Measurements from ENCODE around the gene ARMH2. TPM values are rescaled to one million over a fixed set of nuclear protein-coding genes. Genes with fewer than 3 reads are reported as not detected.
A peak's percentile ranks its signal among the peaks of the same experiment; 100 is the strongest.

Gene ARMH2
- total and polyA plus RNA-seq, 2 donors (not counting 3 experiments of a cell fraction or from before 2014, with no cell fraction given), result not detected

GRCh38 chr6:24774696-24775519 lies 23.8 kb downstream of the ARMH2 start, which contains the start of gene GMNN:
Gene GMNN (plus strand): TSS chr6:24774937. CDS start chr6:24777247, 2,310 bp downstream.
- H2AFZ ChIP-seq (ENCODE audit: low read depth, low read length), result peak within 1 kb of the TSS; percentile 95
- peak within 1 kb of the TSS; percentile 68 for H3K4me2 ChIP-seq (ENCODE audit: insufficient read depth, low read length)
- peak; percentile 73 for FAIRE-seq
- H3K9me1 ChIP-seq (replicated peaks; ENCODE audit: control insufficient read depth, extremely low read depth, insufficient read depth, low read length), result no peaks in the 10 kb centered on the region
- no peak for TF ChIP-seq EZH2 (IDR thresholded peaks at IDR 0.05; ENCODE audit: borderline replicate concordance, low read depth, low read length, severe bottlenecking)
- TF ChIP-seq JUN (IDR thresholded peaks at IDR 0.05; ENCODE audit: borderline replicate concordance, insufficient read depth, insufficient read length, low read depth), result no peak
- TF ChIP-seq, protein P1, sequence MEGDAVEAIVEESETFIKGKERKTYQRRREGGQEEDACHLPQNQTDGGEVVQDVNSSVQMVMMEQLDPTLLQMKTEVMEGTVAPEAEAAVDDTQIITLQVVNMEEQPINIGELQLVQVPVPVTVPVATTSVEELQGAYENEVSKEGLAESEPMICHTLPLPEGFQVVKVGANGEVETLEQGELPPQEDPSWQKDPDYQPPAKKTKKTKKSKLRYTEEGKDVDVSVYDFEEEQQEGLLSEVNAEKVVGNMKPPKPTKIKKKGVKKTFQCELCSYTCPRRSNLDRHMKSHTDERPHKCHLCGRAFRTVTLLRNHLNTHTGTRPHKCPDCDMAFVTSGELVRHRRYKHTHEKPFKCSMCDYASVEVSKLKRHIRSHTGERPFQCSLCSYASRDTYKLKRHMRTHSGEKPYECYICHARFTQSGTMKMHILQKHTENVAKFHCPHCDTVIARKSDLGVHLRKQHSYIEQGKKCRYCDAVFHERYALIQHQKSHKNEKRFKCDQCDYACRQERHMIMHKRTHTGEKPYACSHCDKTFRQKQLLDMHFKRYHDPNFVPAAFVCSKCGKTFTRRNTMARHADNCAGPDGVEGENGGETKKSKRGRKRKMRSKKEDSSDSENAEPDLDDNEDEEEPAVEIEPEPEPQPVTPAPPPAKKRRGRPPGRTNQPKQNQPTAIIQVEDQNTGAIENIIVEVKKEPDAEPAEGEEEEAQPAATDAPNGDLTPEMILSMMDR (IDR thresholded peaks at IDR 0.05; ENCODE audit: extremely low read depth in 1 of 2, insufficient read depth in 1 of 2, low read depth in 1 of 2, low read length in 2 of 2), result no peak
- TF ChIP-seq FOS (IDR thresholded peaks at IDR 0.05; ENCODE audit: borderline replicate concordance, insufficient read depth, low read length), result no peak
- TF ChIP-seq GATA2 (IDR thresholded peaks at IDR 0.05; ENCODE audit: insufficient read depth, insufficient read length, low read depth, low read length), result no peak
- TF ChIP-seq POLR2A (IDR thresholded peaks at IDR 0.05; ENCODE audit: low read depth, low read length), result peak; percentile 85
- TF ChIP-seq POLR2AphosphoS5 (IDR thresholded peaks at IDR 0.05; ENCODE audit: insufficient read depth, low read depth, low read length), result peak; percentile 69
- TF ChIP-seq MYC (IDR thresholded peaks at IDR 0.05; ENCODE audit: low read depth, low read length), result no peak
- TF ChIP-seq MAX (IDR thresholded peaks at IDR 0.05; ENCODE audit: insufficient read depth, insufficient read length), result peak; percentile 83
- H3K4me3 ChIP-seq (replicated peaks in 1 of 3; ENCODE audit: insufficient read depth in 1 of 3, low read depth in 1 of 3, low read length in 3 of 3), result peak within 1 kb of the TSS; percentile 41 to 99 (median 82)
- H3K27ac ChIP-seq (ENCODE audit: insufficient read depth, low read depth, low read length), result peak within 1 kb of the TSS; percentile 54
- peak within 1 kb of the TSS; percentile 88 for H3K9ac ChIP-seq (replicated peaks; ENCODE audit: extremely low read depth, insufficient read depth, low read length)
- dilution Hi-C loops (cut with MboI; ENCODE audit: extremely low pct_ligation_motif_present, low sequenced_read_pairs) (no loop called here), intact Hi-C loops (cut with micrococcal nuclease) (loop anchor here (1.0 to 10.0 kb wide), 7 partner anchors 32 to 400 kb away; partner anchors contain the start of gene ACOT13)
- DNase-seq (ENCODE audit: low read depth, low spot score), result peak; percentile 94
- no peaks in the 10 kb centered on the region for H3K27me3 ChIP-seq (ENCODE audit: control insufficient read depth in 2 of 2, insufficient read depth in 2 of 2, low read length in 2 of 2)
- ChIA-PET POLR2A (interaction anchor here (0.7 kb wide), 1 partner anchor 32 kb away, joined by 3 read pairs; no protein-coding TSS in a partner anchor), CTCF (interaction anchor here (0.8 to 2.1 kb wide), 5 partner anchors 10 to 296 kb away, joined by 3 to 11 read pairs (median 3); no protein-coding TSS in a partner anchor)
- peaks cover 45% of the 10 kb centered on the region for H3K79me2 ChIP-seq (ENCODE audit: control insufficient read depth, insufficient read depth, low read length)
- H3K9me3 ChIP-seq (replicated peaks; ENCODE audit: control insufficient read depth, insufficient read depth, low read length), result no peaks in the 10 kb centered on the region
- H4K20me1 ChIP-seq (replicated peaks; ENCODE audit: control insufficient read depth, extremely low read depth, insufficient read depth, low read length), result no peaks in the 10 kb centered on the region
- TSS peak; percentile 74 for BruUV-seq (replicated peaks)
- H3K36me3 ChIP-seq (ENCODE audit: control insufficient read depth in 2 of 2, extremely low read depth in 1 of 2, insufficient read depth in 2 of 2, low read length in 2 of 2), result no peaks in the 10 kb centered on the region
- H3K4me1 ChIP-seq (ENCODE audit: control insufficient read depth, extremely low read depth, insufficient read depth, low read length), result peaks cover 23% of the 10 kb centered on the region
